H1 (cell line): ENCODE results near the gene OR6C70. TPM values are rescaled to one million over a fixed set of nuclear protein-coding genes. Genes with fewer than 3 reads are reported as not detected.

Experiments used
- CTCF ChIA-PET: fragments of 300-600 bp; sonication (Branson Sonifier 250); formaldehyde crosslinking; loops from one replicate; lab custom pipeline; 2021; ENCODE audit not compliant: partially characterized antibody; lab: Charles Lee
- POLR2A ChIA-PET: fragments of 300-600 bp; sonication (Branson Sonifier 250); formaldehyde crosslinking; loops from one replicate; lab custom pipeline; 2021; ENCODE audit warnings: inconsistent platforms; ENCODE audit not compliant: partially characterized antibody; lab: Charles Lee
- DNase-seq, 2 experiments: peaks; one replicate each; pipeline versions ENCODE4 v3.0.0 to v3.0.0-alpha.2; 2010 to 2022; ENCODE audit warnings: low spot score in 2 of 2, low read depth in 1 of 2, mixed read lengths in 1 of 2
- FAIRE-seq: peaks from 2 replicates; lab custom pipeline; 2011; peaks lifted over from hg19 to GRCh38; lab: Jason Lieb, UNC
- H2AFZ ChIP-seq: 2 replicates; pipeline ENCODE4 v1.8.1; 2012; ENCODE audit warnings: low read length, inconsistent platforms
- H2AK5ac ChIP-seq: 2 replicates; pipeline ENCODE4 v1.6.1; 2013; ENCODE audit warnings: low read depth, low read length
- H2BK120ac ChIP-seq: replicated peaks from 2 replicates; pipeline ENCODE3; 2013; ENCODE audit warnings: low read depth, low read length, inconsistent platforms
- H2BK12ac ChIP-seq: 2 replicates; pipeline ENCODE4 v1.6.1; 2013; ENCODE audit warnings: low read depth, low read length
- H2BK15ac ChIP-seq: 2 replicates; pipeline ENCODE4 v1.6.1; 2013; ENCODE audit warnings: low read length
- H2BK20ac ChIP-seq: 2 replicates; pipeline ENCODE4 v1.6.1; 2013; ENCODE audit warnings: low read length
- H2BK5ac ChIP-seq: 2 replicates; pipeline ENCODE4 v1.6.1; 2013; ENCODE audit warnings: low read depth, low read length
- H3K14ac ChIP-seq: 2 replicates; pipeline ENCODE4 v1.6.1; 2013; ENCODE audit warnings: inconsistent platforms; ENCODE audit not compliant: insufficient read length
- H3K18ac ChIP-seq: 2 replicates; pipeline ENCODE4 v1.6.1; 2013; ENCODE audit warnings: low read length; ENCODE audit errors: extremely low read depth
- H3K23ac ChIP-seq: 2 replicates; pipeline ENCODE4 v1.6.1; 2013; ENCODE audit warnings: inconsistent platforms; ENCODE audit not compliant: insufficient read length
- H3K23me2 ChIP-seq: 2 replicates; pipeline ENCODE4 v1.6.1; 2013; ENCODE audit warnings: low read depth, low read length
- H3K27ac ChIP-seq: 2 replicates; pipeline ENCODE4 v1.6.1; 2011; ENCODE audit warnings: low read depth, low read length, inconsistent platforms
- H3K27me3 ChIP-seq, 4 experiments: replicated peaks in 1 of 4; 1 replicate in 1 of 4; 2 replicates in 3 of 4; pipeline versions ENCODE4 v1.6.1 to v1.8.1; 2011 to 2013; ENCODE audit warnings: low read length in 3 of 4, mild to moderate bottlenecking in 3 of 4, inconsistent platforms in 2 of 4, mixed read lengths in 2 of 4, moderate library complexity in 1 of 4; ENCODE audit not compliant: control insufficient read depth in 3 of 4, insufficient read depth in 3 of 4; ENCODE audit errors: extremely low read depth in 1 of 4
- H3K36me3 ChIP-seq, 4 experiments: 2 replicates each; pipeline versions ENCODE4 v1.6.1 to v1.8.1; 2011 to 2013; ENCODE audit warnings: mild to moderate bottlenecking in 4 of 4, low read length in 3 of 4, moderate library complexity in 2 of 4, control low read depth in 1 of 4, inconsistent platforms in 1 of 4; ENCODE audit not compliant: insufficient read depth in 4 of 4, control insufficient read depth in 2 of 4
- H3K4ac ChIP-seq: replicated peaks from 2 replicates; pipeline ENCODE3; 2013; ENCODE audit warnings: low read length, low read depth, mixed read lengths, inconsistent platforms; ENCODE audit not compliant: insufficient read length
- H3K4me1 ChIP-seq, 4 experiments: replicated peaks in 1 of 4; 1 replicate in 1 of 4; 2 replicates in 3 of 4; pipeline versions ENCODE4 v1.6.1 to v1.8.1; 2011 to 2013; ENCODE audit warnings: low read length in 3 of 4, inconsistent platforms in 2 of 4, mixed read lengths in 1 of 4; ENCODE audit not compliant: insufficient read depth in 4 of 4, control insufficient read depth in 3 of 4
- H3K4me2 ChIP-seq, 2 experiments: 2 replicates each; pipeline versions ENCODE4 v1.6.1 to v1.8.1; 2011 to 2013; ENCODE audit warnings: low read depth in 2 of 2, low read length in 2 of 2, control low read depth in 1 of 2, inconsistent platforms in 1 of 2, mild to moderate bottlenecking in 1 of 2; ENCODE audit not compliant: insufficient read depth in 1 of 2
- H3K4me3 ChIP-seq, 4 experiments: fragments of 200-600, 300-600 bp in 1 of 4; sonication (generic), shearing (Covaris generic), sonication (Bioruptor Twin) in 1 of 4; 2 replicates each; pipeline versions ENCODE4 v1.5.1 to v1.8.1; 2011 to 2016; ENCODE audit warnings: low read length in 4 of 4, low read depth in 3 of 4, control low read depth in 2 of 4, inconsistent platforms in 2 of 4, mild to moderate bottlenecking in 2 of 4, mixed read lengths in 1 of 4, moderate library complexity in 1 of 4; ENCODE audit not compliant: insufficient read depth in 2 of 4; ENCODE audit errors: extremely low read depth in 1 of 4
- H3K56ac ChIP-seq: replicated peaks from 2 replicates; pipeline ENCODE3; 2013; ENCODE audit warnings: low read depth, mild to moderate bottlenecking, mixed read lengths, low read length, inconsistent platforms; ENCODE audit not compliant: insufficient read length
- H3K79me1 ChIP-seq: 2 replicates; pipeline ENCODE4 v1.6.1; 2013; ENCODE audit warnings: low read depth, low read length, control low read depth
- H3K79me2 ChIP-seq, 2 experiments: 2 replicates each; pipeline versions ENCODE4 v1.6.1 to v1.8.1; 2012 to 2013; ENCODE audit warnings: low read length in 2 of 2, mild to moderate bottlenecking in 2 of 2, inconsistent platforms in 1 of 2; ENCODE audit not compliant: insufficient read depth in 2 of 2, control insufficient read depth in 1 of 2
- H3K9ac ChIP-seq, 4 experiments: replicated peaks in 1 of 4; 1 replicate in 1 of 4; 2 replicates in 3 of 4; pipeline versions ENCODE4 v1.6.1 to v1.8.1; 2011 to 2013; ENCODE audit warnings: low read depth in 3 of 4, low read length in 3 of 4, control low read depth in 2 of 4, mild to moderate bottlenecking in 2 of 4, moderate library complexity in 2 of 4, inconsistent platforms in 1 of 4; ENCODE audit errors: extremely low read depth in 1 of 4
- H3K9me3 ChIP-seq, 2 experiments: 2 replicates each; pipeline versions ENCODE4 v1.6.1 to v1.8.1; 2012 to 2013; ENCODE audit warnings: mild to moderate bottlenecking in 2 of 2, moderate library complexity in 2 of 2, control low read depth in 1 of 2, inconsistent platforms in 1 of 2, low read depth in 1 of 2, low read length in 1 of 2, mixed read lengths in 1 of 2; ENCODE audit not compliant: insufficient read depth in 2 of 2
- H4K20me1 ChIP-seq, 2 experiments: replicated peaks in 1 of 2; 2 replicates each; pipeline versions ENCODE3 to v1.8.1; 2011 to 2013; ENCODE audit warnings: inconsistent platforms in 2 of 2, low read length in 2 of 2, mild to moderate bottlenecking in 1 of 2; ENCODE audit not compliant: insufficient read depth in 2 of 2, control insufficient read depth in 1 of 2
- H4K5ac ChIP-seq: 2 replicates; pipeline ENCODE4 v1.6.1; 2013; ENCODE audit warnings: low read length, low read depth, mixed read lengths, inconsistent platforms; ENCODE audit not compliant: insufficient read length
- H4K8ac ChIP-seq: 2 replicates; pipeline ENCODE4 v1.8.0; 2013; ENCODE audit warnings: mild to moderate bottlenecking, moderate library complexity, low read length, inconsistent platforms; ENCODE audit not compliant: insufficient read depth; ENCODE audit errors: extremely low read depth
- H4K91ac ChIP-seq: replicated peaks from 2 replicates; pipeline ENCODE3; 2013; ENCODE audit warnings: low read length, mixed read lengths, inconsistent platforms; ENCODE audit not compliant: insufficient read length
- BCL11A ChIP-seq, 2 experiments: IDR thresholded peaks; one replicate each; pipeline ENCODE4 v1.6.1; 2011; ENCODE audit warnings: low read depth in 2 of 2, low read length in 2 of 2, mild to moderate bottlenecking in 2 of 2
- CTCF ChIP-seq, 3 experiments: IDR thresholded peaks; 1 replicate in 2 of 3; 2 replicates in 1 of 3; pipeline versions ENCODE4 v1.5.1 to v1.6.1; 2011; ENCODE audit warnings: low read length in 3 of 3, mild to moderate bottlenecking in 3 of 3, inconsistent platforms in 2 of 3, low read depth in 1 of 3, moderate library complexity in 1 of 3; ENCODE audit not compliant: insufficient read depth in 1 of 3; ENCODE audit errors: control extremely low read depth in 1 of 3
- KDM1A ChIP-seq: fragments of 200-600, 300-600 bp; sonication (generic); IDR thresholded peaks from 2 replicates; pipeline ENCODE4 v1.7.1; 2016; ENCODE audit warnings: mild to moderate bottlenecking, low read length, borderline replicate concordance
- MAFK ChIP-seq: IDR thresholded peaks from 2 replicates; pipeline ENCODE4 v1.6.1; 2012; ENCODE audit warnings: low read depth, mild to moderate bottlenecking, improper control_type of control experiment, low read length
- POLR2A ChIP-seq, 2 experiments: IDR thresholded peaks; 1 replicate in 1 of 2; 2 replicates in 1 of 2; pipeline ENCODE4 v1.6.1; 2011; ENCODE audit warnings: low read depth in 2 of 2, low read length in 2 of 2, mild to moderate bottlenecking in 2 of 2; ENCODE audit errors: control extremely low read depth in 1 of 2
- RAD21 ChIP-seq, 2 experiments: IDR thresholded peaks in 1 of 2; conservative IDR thresholded peaks in 1 of 2; 2 replicates each; pipeline ENCODE4 v1.6.1; 2011; ENCODE audit warnings: low read depth in 2 of 2, low read length in 2 of 2, improper control_type of control experiment in 1 of 2, inconsistent platforms in 1 of 2, mild to moderate bottlenecking in 1 of 2, moderate library complexity in 1 of 2
- TAF1 ChIP-seq: IDR thresholded peaks from 2 replicates; pipeline ENCODE4 v1.6.1; 2011; ENCODE audit warnings: mild to moderate bottlenecking, low read depth, low read length
- ZNF274 ChIP-seq: IDR thresholded peaks from 2 replicates; pipeline ENCODE4 v1.7.0; 2012; ENCODE audit warnings: low read length, borderline replicate concordance; ENCODE audit errors: extremely low read depth
- WGBS, 2 experiments: shearing (Covaris generic) in 1 of 2; methylation state at CpG; one replicate each; pipeline versions ENCODE4 v1.1.6 to v1.1.7; 2013 to 2015; ENCODE audit warnings: low lambda C conversion rate in 2 of 2, mixed read lengths in 2 of 2, inconsistent platforms in 1 of 2, low coverage in 1 of 2, missing lambda C conversion rate in 1 of 2; ENCODE audit not compliant: insufficient replicate concordance in 2 of 2, insufficient coverage in 1 of 2, insufficient read length in 1 of 2; ENCODE audit errors: extremely low coverage in 1 of 2, missing lambda C conversion rate in 1 of 2; 5-methylcytosine and 5-hydroxymethylcytosine counted together
- polyA plus RNA-seq, 7 experiments: library from polyadenylated mRNA; depleted of rRNA in 3 of 7; stranded (reverse) in 5 of 7; unstranded in 2 of 7; fragments of >200 nt in 5 of 7; fragments of 200-250 nt in 2 of 7; gene quantifications; 1 replicate in 5 of 7; 2 replicates in 1 of 7; 4 replicates in 1 of 7; pipeline versions ENCODE4 v1.2.1 to v1.2.3, GENCODE V29; 2011 to 2013; ENCODE audit warnings: missing spikeins in 2 of 7, mixed read lengths in 2 of 7
- total RNA-seq: library from RNA; stranded (reverse); fragmentation: NEBNext Ultra II Directional; extraction: Animal tissue kit (Norgen Biotek cat#: 25700); gene quantifications from 2 replicates; pipeline ENCODE4 v1.2.1, GENCODE V29; 2021

The OR6C70 gene
- total and polyA plus RNA-seq, 2 of the 8 experiments (the other 6 are each of a cell fraction or from before 2014, with no cell fraction given) = not detected

DNA sequence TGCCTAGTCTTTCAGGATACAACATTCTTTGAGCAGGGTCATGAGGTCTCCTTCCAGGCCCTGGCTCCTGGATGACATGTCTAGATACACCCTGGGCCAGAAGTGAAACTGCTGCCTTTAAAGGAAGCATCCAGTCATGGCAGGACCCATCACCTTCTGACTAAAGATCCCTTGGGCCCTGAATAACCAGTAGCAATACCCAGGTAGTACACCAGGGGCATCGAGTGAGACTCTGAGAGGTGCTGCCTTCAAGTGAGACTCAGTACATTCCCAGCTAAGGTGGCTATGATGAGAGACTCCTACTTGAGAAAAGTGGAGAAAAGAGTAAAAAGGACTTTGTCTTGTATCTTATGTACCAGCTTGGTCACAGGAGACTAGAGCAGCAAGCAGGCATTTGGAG lies 45.8 kb upstream of the OR6C70 start:
- Histone ChIP-seq H4K8ac (no peak overlapping the region), H3K9ac (no peak overlapping the region), H3K18ac (no peak overlapping the region), H3K27me3 (no peaks in the 10 kb centered on the region), H3K56ac (no peak overlapping the region), H2BK20ac (no peak overlapping the region), H3K79me1 (no peaks in the 10 kb centered on the region), H2BK12ac (no peak overlapping the region), H3K23me2 (no peaks in the 10 kb centered on the region), H3K23ac (no peak overlapping the region), H3K36me3 (no peaks in the 10 kb centered on the region), H4K5ac (no peak overlapping the region), H3K4me2 (no peak overlapping the region), H4K91ac (no peak overlapping the region), H3K4me1 (no peaks in the 10 kb centered on the region), H2BK15ac (no peak overlapping the region), H4K20me1 (no peaks in the 10 kb centered on the region), H3K9me3 (peaks cover 0 to 4% of the 10 kb centered on the region in 2 experiments; a peak in 1 of 4 replicates), H2AK5ac (no peak overlapping the region), H3K27ac (no peak overlapping the region), H2BK120ac (no peak overlapping the region), H3K4me3 (no peak overlapping the region), H3K14ac (no peak overlapping the region), H3K79me2 (no peaks in the 10 kb centered on the region), H2AFZ (no peak overlapping the region), H3K4ac (no peak overlapping the region), H2BK5ac (no peak overlapping the region)
- peak in 1 of 2 experiments; percentile 25; a peak in 3 of 4 replicates for TF ChIP-seq RAD21 (IDR thresholded peaks at IDR 0.05 in 1 of 2, conservative IDR thresholded peaks at IDR 0.05 in 1 of 2; ENCODE audit: low read depth in 2 of 2, low read length in 2 of 2)
- peak in 2 of 3 experiments; percentile 18 to 39; a peak in 2 of 4 replicates for TF ChIP-seq CTCF (IDR thresholded peaks at IDR 0.05; ENCODE audit: control extremely low read depth in 1 of 3, insufficient read depth in 1 of 3, low read depth in 1 of 3, low read length in 3 of 3)
- no peak for TF ChIP-seq BCL11A (IDR thresholded peaks at IDR 0.05; ENCODE audit: low read depth in 2 of 2, low read length in 2 of 2)
- TF ChIP-seq KDM1A = no peak
- TF ChIP-seq POLR2A (IDR thresholded peaks at IDR 0.05; ENCODE audit: control extremely low read depth in 1 of 2, low read depth in 2 of 2, low read length in 2 of 2) = no peak
- TF ChIP-seq TAF1 = no peak
- no peak for TF ChIP-seq MAFK
- no peak for TF ChIP-seq ZNF274
- ChIA-PET POLR2A (no interaction called here), CTCF (interaction anchor here (0.7 to 1.8 kb wide), 7 partner anchors 9 to 179 kb away, joined by 3 to 5 read pairs (median 3); no protein-coding TSS in a partner anchor)
- WGBS, 2 experiments = 85% methylated on average over 1 of the region's 1 CpG; no CpG with 5 or more reads in 1 of the 2 experiments
- no peak for DNase-seq
- FAIRE-seq = no peak
